Stomach (tissue), 4 donors: ENCODE results near the gene PARVG.

Source experiments
- EP300 ChIP-seq: sonication (generic); formaldehyde crosslinking; IDR thresholded peaks from one replicate; pipeline ENCODE4 v1.6.1; 2017; ENCODE audit warnings: antibody characterized with exemption
- POLR2A ChIP-seq, 4 donors: fragments of 450-650 bp; IDR thresholded peaks; one replicate each; pipeline ENCODE4 v1.6.1; 2016; ENCODE audit warnings: antibody characterized with exemption in 4 of 4, control low read depth in 2 of 4, mild to moderate bottlenecking in 1 of 4, moderate library complexity in 1 of 4
- POLR2AphosphoS5 ChIP-seq, 3 donors: sonication (generic); formaldehyde crosslinking; IDR thresholded peaks; one replicate each; pipeline ENCODE4 v1.6.1; 2016; ENCODE audit warnings: antibody characterized with exemption in 3 of 3
- TF ChIP-seq, protein P1 (sequence below), 7 experiments: fragments of 450-650 bp in 4 of 7; fragments of 200-600 bp in 3 of 7; sonication (generic) in 3 of 7; IDR thresholded peaks; one replicate each; pipeline ENCODE4 v1.5.1; 2016 to 2019; ENCODE audit warnings: antibody characterized with exemption in 7 of 7, control low read depth in 2 of 7, mild to moderate bottlenecking in 1 of 7

DNA sequence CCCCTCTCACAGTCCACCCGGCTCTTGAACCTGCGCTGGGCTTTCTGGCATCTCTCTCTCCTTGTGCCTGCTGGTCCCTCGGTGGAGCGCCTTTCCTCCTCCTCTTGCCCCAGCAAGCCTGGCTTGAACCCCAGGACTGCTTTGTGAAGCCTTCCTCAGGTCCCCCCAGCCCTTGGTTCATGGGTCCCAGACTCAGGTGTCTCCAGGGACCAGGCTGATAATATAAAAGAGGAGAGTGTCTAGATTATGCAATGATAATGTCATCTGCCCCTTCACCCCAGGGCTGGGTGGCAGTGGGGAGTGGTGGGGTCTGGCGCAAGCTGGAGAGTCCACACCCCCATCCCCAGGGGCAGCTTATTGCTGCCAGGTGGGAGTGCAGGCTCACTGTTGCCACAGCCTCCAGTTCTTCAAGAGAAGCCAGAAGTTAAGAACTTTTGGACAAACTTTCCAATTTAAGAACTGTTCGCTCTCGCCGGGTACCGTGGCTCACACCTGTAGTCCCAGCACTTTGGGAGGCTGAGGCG is 36.6 kb upstream of the PARVG start:
- TF ChIP-seq, protein P1, sequence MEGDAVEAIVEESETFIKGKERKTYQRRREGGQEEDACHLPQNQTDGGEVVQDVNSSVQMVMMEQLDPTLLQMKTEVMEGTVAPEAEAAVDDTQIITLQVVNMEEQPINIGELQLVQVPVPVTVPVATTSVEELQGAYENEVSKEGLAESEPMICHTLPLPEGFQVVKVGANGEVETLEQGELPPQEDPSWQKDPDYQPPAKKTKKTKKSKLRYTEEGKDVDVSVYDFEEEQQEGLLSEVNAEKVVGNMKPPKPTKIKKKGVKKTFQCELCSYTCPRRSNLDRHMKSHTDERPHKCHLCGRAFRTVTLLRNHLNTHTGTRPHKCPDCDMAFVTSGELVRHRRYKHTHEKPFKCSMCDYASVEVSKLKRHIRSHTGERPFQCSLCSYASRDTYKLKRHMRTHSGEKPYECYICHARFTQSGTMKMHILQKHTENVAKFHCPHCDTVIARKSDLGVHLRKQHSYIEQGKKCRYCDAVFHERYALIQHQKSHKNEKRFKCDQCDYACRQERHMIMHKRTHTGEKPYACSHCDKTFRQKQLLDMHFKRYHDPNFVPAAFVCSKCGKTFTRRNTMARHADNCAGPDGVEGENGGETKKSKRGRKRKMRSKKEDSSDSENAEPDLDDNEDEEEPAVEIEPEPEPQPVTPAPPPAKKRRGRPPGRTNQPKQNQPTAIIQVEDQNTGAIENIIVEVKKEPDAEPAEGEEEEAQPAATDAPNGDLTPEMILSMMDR (IDR thresholded peaks at IDR 0.05) = no peak
- TF ChIP-seq POLR2AphosphoS5 (IDR thresholded peaks at IDR 0.05) (no peak), POLR2A (IDR thresholded peaks at IDR 0.05) (no peak), EP300 (no peak)
